ENCODE results near the gene KATNIP. TPM values are rescaled to one million over a fixed set of nuclear protein-coding genes. Genes with fewer than 3 reads are reported as not detected.
"Not testable (repeated sequence)": the region's sequence is repeated elsewhere in the genome, so short reads cannot be mapped to it uniquely, and the experiment has no call there.

Gene KATNIP
- total RNA-seq, 1 experiment from 2014 or later: 6.8 TPM

DNA sequence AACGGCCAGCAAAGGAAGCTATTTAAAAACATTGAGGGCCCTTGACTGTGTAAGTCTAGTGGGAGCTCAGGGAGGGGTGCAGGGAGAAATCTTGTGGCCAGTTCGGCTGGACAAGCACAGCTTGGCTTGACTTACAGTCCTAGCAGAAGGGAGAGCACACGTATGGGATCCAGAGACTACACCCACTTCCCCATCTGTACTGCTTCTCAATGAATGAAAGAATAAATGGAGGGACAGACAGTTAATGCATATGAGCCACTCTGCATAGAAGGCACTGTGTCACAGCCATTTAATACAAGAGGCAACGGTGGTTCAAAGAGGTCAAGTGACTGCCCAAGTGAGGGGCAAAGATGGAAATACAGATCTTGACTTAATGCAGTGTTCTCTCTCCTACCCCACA lies 15.7 kb upstream of the KATNIP start:
- no peak for DNase-seq (ENCODE audit: low read depth)

DNA sequence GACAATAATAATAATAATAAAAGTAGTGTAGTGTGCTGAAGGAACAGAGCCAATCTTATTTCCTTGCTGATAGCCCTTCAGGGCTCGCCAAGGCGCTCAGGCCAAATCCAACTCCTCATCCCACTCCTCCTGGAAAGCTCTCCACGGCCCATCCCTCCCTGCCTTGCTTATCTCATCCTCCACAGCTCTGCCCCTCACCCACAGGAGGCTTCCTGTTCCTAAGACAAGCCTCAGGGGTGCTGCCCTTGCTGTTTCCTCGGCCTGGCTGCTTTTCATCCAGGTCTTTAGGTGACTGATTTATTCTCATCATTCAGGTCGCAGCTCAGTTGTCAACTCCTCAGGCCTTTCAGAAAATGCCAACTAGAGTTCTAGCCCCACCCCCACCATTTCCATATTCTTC lies 11.4 kb upstream of the KATNIP start:
- no peak for DNase-seq (ENCODE audit: low read depth)

- DNase-seq (ENCODE audit: low read depth): no peak
Measured at GRCh38 chr16:27539120-27539519, 10.8 kb upstream of the KATNIP start.

- no peak for DNase-seq (ENCODE audit: low read depth)
Measured at GRCh38 chr16:27539636-27540035, 10.3 kb upstream of the KATNIP start.

DNA sequence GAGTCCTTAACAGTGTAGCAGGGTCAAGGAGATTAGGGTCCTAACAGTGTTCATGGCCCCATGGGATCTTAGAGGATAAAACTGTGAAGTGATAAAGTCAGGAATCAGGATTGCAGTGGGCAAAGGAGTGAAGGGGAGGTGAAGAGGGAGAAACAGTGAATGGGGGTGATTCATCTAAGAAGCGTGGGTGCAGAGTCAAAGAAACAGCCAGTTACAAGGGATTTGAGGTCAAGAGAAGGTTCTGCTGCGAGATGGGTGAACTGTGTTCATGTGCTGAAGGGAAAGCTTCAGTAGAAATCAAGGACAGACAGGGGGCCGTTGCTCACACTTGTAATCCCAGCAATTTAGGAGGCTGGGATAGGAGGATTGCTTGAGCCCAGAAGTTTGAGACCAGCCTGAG lies 6.1 kb upstream of the KATNIP start:
- no peak for DNase-seq (ENCODE audit: low read depth)

DNA sequence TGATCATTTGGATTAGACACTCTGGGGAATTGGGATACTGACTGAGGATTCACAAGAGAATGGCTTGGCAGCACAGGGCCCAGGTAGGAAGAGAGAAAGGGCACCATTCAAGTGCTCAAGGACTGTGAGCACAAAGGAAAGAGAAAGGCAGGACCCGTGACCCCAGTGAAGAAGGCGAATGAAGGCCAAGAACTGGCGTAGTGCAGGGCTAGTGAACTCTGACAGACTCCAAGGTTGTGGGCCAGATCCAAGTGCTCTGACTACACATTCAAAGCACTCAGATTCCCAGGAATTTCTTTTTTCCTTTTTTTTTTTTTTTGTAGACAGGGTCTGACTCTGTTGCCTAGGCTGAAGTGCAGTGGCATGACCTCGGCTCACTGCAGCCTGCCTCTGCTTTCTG lies 5.3 kb upstream of the KATNIP start:
- no peak for DNase-seq (ENCODE audit: low read depth)

DNA sequence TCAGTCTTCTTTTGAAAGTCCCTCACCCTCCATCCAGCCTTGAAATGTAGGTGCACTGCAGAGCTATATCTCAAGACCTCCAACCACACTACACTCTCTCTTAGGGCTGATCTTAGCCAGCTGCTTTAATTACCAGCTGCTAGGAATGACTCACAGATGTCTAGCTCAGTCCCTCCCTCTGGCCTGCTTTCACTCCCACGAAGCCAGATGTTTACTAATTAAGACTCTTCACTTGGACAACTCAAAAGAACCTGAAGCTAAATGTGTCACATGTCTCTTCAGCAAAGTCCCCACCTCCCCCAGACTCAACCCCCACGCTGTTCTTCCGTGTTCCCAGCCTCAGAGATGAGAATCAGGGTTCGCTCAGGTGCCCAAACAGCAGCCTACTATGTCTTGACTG lies 2.8 kb upstream of the KATNIP start:
- peak; percentile 64 for DNase-seq (ENCODE audit: low read depth)

GRCh38 chr16:27547851-27548250 lies 2.1 kb upstream of the KATNIP start:
- DNase-seq (ENCODE audit: low read depth): no peak

- no peak for DNase-seq (ENCODE audit: low read depth)
Measured at GRCh38 chr16:27549464-27549745, 539 bp upstream of the KATNIP start.

DNA sequence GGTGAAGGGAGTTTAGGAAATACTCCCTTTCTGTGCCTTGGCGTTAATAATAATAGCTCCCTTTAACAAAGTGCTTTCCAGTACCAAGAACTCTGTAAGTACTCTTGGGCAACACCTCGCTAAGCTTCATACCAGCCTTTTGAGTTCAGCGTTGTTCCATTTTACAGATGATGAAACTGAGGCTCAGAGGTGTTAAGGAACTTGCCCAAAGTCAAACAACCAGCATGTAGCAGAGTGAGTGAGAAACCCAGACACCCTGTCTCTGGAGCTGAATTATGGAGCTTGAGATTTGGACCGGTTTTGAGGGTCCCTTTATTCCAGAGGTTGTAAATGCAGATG lies 607 bp downstream of the KATNIP start:
- no peak for DNase-seq (ENCODE audit: low read depth)

- DNase-seq (ENCODE audit: low read depth): no peak
Measured at GRCh38 chr16:27551036-27551435, 1.1 kb downstream of the KATNIP start.

- no peak for DNase-seq (ENCODE audit: low read depth)
Measured at GRCh38 chr16:27556471-27556870, 6.5 kb downstream of the KATNIP start.

DNA sequence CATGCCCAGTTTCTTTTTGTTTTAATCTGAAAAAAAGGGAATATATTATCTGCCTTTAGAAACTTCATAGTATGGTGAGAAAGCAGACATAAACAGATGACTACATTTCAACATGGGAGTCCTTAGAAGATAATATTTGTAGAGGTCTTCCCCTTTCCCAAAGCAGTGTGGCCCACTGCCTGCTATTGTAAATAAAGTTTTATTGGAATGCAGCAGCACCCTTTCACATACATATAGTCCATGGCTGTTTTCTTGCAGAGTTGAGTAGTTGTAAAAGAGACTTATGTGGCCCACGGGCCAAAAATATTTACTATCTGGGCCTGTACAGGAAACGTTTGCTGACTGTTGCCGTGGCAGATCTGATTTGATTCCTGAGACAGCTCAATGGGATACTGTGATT lies 8.5 kb downstream of the KATNIP start:
- DNase-seq (ENCODE audit: low read depth): no peak

GRCh38 chr16:27558932-27559331 lies 9.0 kb downstream of the KATNIP start:
- DNase-seq (ENCODE audit: low read depth): no peak

DNA sequence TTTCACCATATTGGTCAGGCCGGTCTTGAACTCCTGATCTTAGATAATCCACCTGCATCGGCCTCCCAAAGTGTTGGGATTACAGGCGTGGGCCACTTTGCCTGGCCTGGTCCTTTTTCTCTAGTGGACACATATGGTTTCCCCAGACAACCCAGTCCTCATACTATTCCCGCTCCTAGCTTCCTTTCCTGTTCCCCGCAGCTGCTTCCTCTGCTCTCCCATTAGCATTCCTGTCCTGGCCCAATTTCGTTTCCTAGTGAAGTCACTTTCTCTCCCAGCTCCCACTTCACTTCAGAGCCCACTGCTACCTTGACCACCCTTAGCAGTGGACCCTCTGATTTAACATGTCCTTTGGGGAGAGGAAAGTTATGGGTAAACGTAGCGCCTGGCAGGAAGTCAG lies 11.3 kb downstream of the KATNIP start:
- no peak for DNase-seq (ENCODE audit: low read depth)

GRCh38 chr16:27564224-27564623 lies 14.3 kb downstream of the KATNIP start:
- no peak for DNase-seq (ENCODE audit: low read depth)

DNA sequence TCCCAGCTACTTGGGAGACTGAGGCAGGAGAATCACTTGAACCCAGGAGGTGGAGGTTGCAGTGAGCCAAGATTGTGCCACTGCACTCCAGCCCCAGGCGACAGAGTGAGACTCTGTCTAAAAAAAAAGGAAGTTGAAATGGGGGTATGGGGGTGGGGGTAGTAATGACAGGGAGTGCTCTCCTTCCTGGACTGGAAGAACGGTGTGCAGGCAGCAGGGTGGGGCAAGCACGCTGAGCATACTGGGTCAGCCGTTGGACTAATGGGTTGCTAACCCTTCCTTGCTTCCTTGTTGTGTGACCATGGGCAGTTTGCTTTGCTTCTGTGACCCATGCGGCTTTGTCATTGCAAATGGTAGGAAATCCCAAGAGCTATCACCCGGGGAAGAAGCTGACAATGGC lies 16.5 kb downstream of the KATNIP start:
- no peak for DNase-seq (ENCODE audit: low read depth)

DNA sequence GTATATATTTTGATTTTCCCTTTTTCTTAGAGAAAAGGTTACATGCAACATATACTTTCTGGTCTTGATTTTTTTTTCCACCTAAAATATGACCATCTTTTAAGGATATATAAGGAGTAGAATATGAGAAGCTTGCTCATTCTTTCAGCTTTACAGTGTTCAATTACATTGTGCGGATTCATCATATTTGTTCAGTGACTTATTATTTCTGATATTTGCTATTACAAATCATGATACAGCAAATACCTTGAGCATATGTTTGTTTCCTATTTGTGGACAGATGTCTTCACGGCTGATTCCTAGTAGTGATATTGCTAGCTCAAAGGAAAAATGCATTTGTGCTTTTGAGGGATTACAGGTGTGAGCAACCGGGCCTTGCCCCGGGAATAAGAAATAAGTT lies 18.1 kb downstream of the KATNIP start:
- DNase-seq (ENCODE audit: low read depth): no peak

GRCh38 chr16:27570986-27571385 lies 21.0 kb downstream of the KATNIP start:
- not testable (repeated sequence) for DNase-seq (ENCODE audit: low read depth)

DNA sequence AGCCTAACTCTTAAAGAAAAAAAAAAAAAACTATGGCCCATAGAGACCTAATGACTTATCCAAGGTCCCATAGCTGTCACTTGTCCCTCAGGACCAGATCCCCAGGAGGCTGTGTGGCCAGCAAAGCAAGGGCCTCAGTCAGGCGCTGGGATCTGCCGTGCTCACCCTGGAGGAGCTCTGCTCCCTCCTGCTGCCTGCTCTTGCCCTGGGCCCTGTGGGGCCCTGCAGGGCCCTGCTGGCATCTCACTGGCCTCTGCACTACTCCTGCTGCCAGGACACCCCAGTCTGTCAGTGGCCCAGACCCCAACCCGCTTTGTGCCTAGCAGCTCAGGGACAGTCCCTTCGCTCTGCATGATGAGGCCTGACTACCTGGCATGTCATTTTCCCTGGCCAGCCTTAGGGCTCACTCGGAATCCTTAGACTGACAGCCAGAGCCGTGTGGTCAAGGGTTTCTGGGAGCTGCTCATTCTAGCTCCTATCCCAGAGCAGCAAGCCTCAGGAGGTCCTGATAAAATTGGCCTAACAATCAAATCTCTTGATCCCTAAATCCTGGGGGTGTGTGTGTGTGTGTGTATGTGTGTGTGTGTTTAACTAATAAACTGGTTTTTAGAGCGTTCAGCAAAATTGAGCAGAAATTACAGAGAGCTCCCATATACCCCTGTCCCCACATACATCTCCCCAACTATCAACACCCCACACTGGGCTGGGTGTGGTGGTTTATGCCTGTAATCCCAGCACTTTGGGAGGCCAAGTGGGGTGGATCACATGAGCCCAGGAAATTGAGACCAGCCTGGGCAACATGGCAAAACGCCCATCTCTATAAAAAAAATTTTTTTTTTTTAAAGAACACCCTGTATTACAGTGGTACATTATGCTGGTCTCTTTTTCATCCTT lies 21.7 kb downstream of the KATNIP start:
- DNase-seq (ENCODE audit: low read depth): no peak

GRCh38 chr16:27572711-27573110 lies 22.8 kb downstream of the KATNIP start:
- DNase-seq (ENCODE audit: low read depth): no peak

DNA sequence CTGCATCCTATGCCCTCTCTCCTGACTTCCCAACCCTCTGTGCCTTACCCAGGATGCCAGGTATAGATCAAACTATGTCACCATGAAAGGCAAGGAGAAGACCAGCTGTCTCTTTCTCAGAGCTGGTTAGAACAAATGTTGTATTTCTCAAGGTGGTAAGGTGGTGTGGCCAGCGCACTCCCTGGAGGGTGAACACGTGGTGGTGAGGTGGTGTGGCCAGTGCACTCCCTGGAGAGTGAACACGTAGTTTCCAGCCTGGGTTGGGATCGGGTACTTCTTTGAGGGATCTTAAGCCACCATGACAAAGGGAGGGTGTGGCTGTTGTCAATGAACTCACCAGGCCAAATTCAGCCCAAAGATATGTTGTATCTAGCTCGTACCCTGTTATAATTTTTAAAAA lies 26.8 kb downstream of the KATNIP start:
- DNase-seq (ENCODE audit: low read depth): no peak

DNA sequence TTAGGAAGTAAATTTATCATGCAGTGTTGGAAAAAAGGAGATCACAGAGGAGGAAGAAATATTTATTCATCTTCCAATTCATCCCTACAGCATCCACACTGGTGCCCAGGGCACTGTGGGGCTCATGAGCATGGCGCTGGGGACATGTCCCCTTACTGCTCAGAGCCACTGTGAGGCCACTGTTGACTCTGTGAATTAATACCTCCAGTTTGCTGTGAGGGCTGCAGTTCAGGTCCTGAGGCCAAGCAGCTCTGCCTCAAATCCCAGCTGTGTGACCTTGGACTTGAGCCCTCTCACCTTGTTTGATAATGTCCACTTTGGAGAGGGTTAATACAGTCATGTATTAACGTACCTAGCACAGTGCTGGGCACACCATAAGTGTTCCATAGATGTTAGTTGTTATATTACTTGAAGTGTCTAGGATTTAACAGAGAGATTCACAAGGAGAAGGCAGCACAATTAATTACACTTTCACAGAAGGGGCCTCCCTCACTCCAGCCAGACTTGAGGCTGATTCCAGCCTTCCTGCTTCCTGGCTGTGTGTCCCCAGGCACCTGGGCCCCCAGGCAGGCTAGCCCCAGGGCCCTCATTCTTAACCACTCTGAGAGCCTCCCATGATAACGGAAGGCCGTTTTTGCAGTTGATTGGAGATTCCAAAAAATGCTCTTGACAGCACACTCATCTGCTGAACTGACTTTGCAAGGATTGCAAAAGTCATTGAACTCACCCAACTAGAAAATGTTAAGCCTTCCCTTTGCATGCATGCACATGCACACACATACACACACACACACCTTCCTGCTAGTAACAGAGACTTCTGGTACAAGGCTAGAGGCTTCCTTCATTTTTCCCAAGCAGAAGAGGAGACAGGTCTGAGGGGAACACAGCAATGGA lies 29.4 kb downstream of the KATNIP start:
- DNase-seq (ENCODE audit: low read depth): no peak

All from Daoy (cell line).